NT2/D1 (cell line): ENCODE measurements around the gene FANCE.

Experiments used
- SUZ12 ChIP-seq: IDR thresholded peaks from 2 replicates; pipeline ENCODE4 v1.6.1; 2011; ENCODE audit not compliant: insufficient read length, insufficient read depth; ENCODE audit errors: extremely low read depth
- ZNF274 ChIP-seq: IDR thresholded peaks from 2 replicates; pipeline ENCODE4 v1.6.1; 2011; ENCODE audit warnings: mild to moderate bottlenecking, low read depth, low read length

DNA sequence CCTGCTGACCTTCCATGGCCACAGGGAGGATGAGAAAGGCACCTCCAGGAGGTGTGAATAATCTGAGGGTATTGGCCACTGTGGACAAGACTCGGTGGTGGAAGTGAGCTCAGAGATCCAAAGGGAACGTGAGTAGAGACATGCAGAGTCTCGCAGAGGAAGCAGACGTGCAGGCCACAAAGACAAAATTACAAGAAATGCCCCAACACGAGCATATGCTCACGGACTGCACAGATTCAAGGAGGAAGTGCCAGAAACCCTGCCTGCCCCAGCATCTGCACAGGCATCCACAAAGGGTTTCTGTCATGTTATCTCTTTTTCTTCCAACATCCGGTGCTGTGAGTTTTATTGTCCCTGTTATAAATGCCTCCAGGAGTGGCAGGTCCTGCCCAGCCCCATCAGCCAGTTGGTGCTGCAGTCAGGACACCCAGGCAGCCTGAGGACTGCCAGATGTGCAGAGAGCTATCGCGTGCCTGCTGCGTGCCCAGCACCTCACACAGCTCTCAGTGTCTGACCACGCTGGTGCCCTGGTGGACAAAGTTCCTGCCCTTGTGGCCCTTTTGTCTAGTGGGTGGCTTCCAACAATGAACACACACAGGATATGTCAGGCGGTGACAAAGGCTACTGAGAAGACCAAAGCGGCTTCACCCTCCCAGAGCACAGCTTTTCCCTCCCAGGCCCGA lies 34.0 kb upstream of the FANCE start:
- TF ChIP-seq ZNF274: no peak
- TF ChIP-seq SUZ12: no peak
